WTC11 (cell line): Measurements from ENCODE around the gene IQGAP2.

Experiments used
- GABPB1 ChIP-seq: sonication (generic); formaldehyde crosslinking; IDR thresholded peaks from 2 replicates; pipeline ENCODE4 v1.8.1; 2023; ENCODE audit warnings: mild to moderate bottlenecking, missing genetic modification reagents
- MYBL2 ChIP-seq: sonication (generic); formaldehyde crosslinking; IDR thresholded peaks from 2 replicates; pipeline ENCODE4 v1.8.1; 2023; ENCODE audit warnings: mild to moderate bottlenecking, moderate library complexity, missing genetic modification reagents
- TEAD4 ChIP-seq: sonication (generic); formaldehyde crosslinking; IDR thresholded peaks from 2 replicates; pipeline ENCODE4 v1.8.0; 2022; ENCODE audit warnings: mild to moderate bottlenecking, missing genetic modification reagents
- TF ChIP-seq, protein P1 (sequence below): fragments of 200-600 bp; IDR thresholded peaks from 2 replicates; pipeline ENCODE4 v1.8.0; 2022; ENCODE audit warnings: antibody characterized with exemption
- TF ChIP-seq, protein P2 (sequence below): sonication (generic); formaldehyde crosslinking; IDR thresholded peaks from 2 replicates; pipeline ENCODE4 v1.8.0; 2022; ENCODE audit warnings: mild to moderate bottlenecking, missing genetic modification reagents
- TF ChIP-seq, protein P3 (sequence below): sonication (generic); formaldehyde crosslinking; IDR thresholded peaks from 2 replicates; pipeline ENCODE4 v1.8.1; 2023; ENCODE audit warnings: mild to moderate bottlenecking, missing genetic modification reagents, borderline replicate concordance
- TF ChIP-seq, protein P4 (sequence below): sonication (generic); formaldehyde crosslinking; IDR thresholded peaks from 2 replicates; pipeline ENCODE4 v1.8.0; 2023; ENCODE audit warnings: missing genetic modification reagents

DNA sequence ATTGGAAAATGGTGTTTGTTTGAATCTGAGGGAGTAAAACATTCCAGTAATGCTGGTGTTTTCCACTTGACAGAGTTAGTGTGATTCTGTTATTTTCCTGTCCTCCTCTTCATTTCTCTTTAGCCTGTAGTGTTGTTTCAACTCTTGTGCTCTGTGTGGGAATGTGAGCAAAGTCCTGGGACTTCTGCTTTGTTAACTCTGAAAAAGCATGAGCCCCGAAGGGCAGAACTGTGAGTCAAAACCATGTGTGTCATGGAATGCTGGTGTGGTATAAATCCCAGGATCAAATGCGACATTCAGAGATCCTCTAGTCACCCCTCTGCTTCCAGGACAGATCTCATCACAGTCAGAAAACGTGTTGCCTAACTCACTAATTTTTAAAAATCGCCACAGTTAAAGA is 321.8 kb downstream of the IQGAP2 start:
- TF ChIP-seq, protein P1, sequence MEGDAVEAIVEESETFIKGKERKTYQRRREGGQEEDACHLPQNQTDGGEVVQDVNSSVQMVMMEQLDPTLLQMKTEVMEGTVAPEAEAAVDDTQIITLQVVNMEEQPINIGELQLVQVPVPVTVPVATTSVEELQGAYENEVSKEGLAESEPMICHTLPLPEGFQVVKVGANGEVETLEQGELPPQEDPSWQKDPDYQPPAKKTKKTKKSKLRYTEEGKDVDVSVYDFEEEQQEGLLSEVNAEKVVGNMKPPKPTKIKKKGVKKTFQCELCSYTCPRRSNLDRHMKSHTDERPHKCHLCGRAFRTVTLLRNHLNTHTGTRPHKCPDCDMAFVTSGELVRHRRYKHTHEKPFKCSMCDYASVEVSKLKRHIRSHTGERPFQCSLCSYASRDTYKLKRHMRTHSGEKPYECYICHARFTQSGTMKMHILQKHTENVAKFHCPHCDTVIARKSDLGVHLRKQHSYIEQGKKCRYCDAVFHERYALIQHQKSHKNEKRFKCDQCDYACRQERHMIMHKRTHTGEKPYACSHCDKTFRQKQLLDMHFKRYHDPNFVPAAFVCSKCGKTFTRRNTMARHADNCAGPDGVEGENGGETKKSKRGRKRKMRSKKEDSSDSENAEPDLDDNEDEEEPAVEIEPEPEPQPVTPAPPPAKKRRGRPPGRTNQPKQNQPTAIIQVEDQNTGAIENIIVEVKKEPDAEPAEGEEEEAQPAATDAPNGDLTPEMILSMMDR: no peak
- no peak for TF ChIP-seq MYBL2
- no peak for TF ChIP-seq TEAD4
- TF ChIP-seq, protein P2, sequence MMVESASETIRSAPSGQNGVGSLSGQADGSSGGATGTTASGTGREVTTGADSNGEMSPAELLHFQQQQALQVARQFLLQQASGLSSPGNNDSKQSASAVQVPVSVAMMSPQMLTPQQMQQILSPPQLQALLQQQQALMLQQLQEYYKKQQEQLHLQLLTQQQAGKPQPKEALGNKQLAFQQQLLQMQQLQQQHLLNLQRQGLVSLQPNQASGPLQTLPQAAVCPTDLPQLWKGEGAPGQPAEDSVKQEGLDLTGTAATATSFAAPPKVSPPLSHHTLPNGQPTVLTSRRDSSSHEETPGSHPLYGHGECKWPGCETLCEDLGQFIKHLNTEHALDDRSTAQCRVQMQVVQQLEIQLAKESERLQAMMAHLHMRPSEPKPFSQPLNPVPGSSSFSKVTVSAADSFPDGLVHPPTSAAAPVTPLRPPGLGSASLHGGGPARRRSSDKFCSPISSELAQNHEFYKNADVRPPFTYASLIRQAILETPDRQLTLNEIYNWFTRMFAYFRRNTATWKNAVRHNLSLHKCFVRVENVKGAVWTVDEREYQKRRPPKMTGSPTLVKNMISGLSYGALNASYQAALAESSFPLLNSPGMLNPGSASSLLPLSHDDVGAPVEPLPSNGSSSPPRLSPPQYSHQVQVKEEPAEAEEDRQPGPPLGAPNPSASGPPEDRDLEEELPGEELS (CRISPR knock-in tag): no peak
- TF ChIP-seq, protein P3, sequence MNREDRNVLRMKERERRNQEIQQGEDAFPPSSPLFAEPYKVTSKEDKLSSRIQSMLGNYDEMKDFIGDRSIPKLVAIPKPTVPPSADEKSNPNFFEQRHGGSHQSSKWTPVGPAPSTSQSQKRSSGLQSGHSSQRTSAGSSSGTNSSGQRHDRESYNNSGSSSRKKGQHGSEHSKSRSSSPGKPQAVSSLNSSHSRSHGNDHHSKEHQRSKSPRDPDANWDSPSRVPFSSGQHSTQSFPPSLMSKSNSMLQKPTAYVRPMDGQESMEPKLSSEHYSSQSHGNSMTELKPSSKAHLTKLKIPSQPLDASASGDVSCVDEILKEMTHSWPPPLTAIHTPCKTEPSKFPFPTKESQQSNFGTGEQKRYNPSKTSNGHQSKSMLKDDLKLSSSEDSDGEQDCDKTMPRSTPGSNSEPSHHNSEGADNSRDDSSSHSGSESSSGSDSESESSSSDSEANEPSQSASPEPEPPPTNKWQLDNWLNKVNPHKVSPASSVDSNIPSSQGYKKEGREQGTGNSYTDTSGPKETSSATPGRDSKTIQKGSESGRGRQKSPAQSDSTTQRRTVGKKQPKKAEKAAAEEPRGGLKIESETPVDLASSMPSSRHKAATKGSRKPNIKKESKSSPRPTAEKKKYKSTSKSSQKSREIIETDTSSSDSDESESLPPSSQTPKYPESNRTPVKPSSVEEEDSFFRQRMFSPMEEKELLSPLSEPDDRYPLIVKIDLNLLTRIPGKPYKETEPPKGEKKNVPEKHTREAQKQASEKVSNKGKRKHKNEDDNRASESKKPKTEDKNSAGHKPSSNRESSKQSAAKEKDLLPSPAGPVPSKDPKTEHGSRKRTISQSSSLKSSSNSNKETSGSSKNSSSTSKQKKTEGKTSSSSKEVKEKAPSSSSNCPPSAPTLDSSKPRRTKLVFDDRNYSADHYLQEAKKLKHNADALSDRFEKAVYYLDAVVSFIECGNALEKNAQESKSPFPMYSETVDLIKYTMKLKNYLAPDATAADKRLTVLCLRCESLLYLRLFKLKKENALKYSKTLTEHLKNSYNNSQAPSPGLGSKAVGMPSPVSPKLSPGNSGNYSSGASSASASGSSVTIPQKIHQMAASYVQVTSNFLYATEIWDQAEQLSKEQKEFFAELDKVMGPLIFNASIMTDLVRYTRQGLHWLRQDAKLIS (CRISPR knock-in tag): no peak
- TF ChIP-seq GABPB1: no peak
- TF ChIP-seq, protein P4, sequence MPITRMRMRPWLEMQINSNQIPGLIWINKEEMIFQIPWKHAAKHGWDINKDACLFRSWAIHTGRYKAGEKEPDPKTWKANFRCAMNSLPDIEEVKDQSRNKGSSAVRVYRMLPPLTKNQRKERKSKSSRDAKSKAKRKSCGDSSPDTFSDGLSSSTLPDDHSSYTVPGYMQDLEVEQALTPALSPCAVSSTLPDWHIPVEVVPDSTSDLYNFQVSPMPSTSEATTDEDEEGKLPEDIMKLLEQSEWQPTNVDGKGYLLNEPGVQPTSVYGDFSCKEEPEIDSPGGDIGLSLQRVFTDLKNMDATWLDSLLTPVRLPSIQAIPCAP (CRISPR knock-in tag): no peak
